Right lung (tissue), 5 donors: ENCODE data around the gene ABCC4. TPM values are rescaled to one million over a fixed set of nuclear protein-coding genes. Genes with fewer than 3 reads are reported as not detected.

Experiments
- DNase-seq, 2 donors: peaks; one replicate each; pipeline ENCODE4 v3.0.0-alpha.2; 2013
- polyA plus RNA-seq, 5 donors: library from polyadenylated mRNA; unstranded; fragments of 120-200 nt; gene quantifications; one replicate each; pipeline versions ENCODE4 v1.2.1 to v1.2.3, GENCODE V29; 2013; ENCODE audit warnings: inconsistent platforms in 1 of 5, low replicate concordance in 1 of 5; ENCODE audit not compliant: insufficient read length in 5 of 5, insufficient read depth in 1 of 5

The ABCC4 gene
- polyA plus RNA-seq, 5 donors = 26.3 to 53.0 (median 42.0) TPM

DNA sequence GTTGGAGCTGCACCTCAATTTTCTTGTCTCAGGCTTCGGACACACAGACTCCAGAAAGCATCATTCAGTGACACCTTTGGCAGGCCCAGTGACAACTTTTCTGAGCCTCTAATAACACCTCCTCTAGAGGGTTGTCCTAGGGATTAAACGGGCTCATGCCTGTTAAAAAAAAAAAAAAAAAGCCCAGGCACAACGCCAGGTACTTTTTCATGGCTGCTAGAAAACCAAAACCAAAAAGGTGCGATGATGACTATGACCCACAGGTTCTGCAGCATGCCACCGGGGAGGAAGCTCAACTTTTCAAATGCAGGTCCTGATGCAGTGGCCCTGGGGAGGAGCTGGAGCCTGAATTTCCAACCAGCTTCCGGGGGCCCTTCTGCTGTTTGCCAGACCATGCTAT lies 184.2 kb downstream of the ABCC4 start:
- DNase-seq = no peak

- peak in 1 of 2 donors; percentile 15 for DNase-seq
These were observed 185.7 kb downstream of the ABCC4 start for GRCh38 chr13:95115525-95115924.

DNA sequence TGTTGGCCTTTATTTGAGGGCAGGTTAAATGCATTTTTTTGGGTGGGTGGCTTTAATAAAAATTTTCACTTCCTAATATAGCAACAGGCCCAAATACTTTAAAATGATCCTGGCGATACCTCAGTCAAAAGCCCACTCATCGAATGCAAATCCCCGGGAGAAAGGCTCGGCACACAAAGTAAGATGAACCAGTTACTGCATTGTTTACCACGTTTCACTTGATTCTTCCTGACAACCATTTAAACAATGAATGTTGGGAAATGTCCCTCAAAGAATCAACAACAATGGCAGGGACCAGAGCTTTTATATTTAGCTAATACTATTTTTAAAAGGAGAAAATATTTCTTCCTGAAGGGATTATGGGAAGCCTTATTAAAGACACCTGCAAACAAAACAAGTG lies 187.7 kb downstream of the ABCC4 start:
- DNase-seq = no peak

DNA sequence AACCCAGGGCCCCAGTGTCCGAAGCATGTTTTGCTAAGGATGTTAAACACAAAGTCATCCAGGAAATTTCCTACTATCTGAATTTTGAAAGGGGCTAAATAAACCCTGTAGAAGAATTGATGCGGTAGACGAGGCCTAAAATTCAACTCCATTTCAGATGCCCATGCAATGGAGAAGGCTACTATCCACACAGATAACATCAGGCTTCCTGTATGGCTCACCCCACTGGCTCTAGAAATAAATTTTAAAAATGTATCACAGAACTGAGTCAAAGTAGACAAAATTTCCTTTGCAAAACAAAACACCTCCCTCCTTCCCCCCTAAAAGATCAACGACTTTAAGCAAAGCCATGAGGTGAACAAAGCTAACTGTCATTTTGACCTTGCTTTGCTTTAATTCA lies 188.4 kb downstream of the ABCC4 start:
- DNase-seq = no peak

GRCh38 chr13:95111608-95112007 lies 189.6 kb downstream of the ABCC4 start:
- DNase-seq = no peak

DNA sequence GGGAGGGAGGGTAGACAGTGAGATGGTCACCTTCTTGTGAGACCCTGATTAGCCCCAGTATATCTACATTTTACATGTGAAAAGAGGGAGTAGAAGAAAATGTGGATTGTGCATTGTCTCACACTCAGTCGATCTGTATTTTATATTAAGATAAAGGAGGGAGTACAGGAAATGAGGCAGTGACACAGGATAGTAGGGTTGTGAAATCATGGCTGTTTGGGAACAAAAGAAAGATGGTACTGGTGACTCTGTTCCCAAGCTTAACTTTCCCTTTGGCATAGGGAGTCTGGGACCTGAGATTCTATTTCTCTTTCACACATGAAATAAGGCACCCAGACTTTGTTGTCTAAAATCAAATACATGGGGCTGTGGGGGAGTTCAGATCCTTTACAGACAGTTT lies 194.7 kb downstream of the ABCC4 start:
- DNase-seq = no peak

GRCh38 chr13:95100525-95101433 lies 200.5 kb downstream of the ABCC4 start:
- no peak for DNase-seq

DNA sequence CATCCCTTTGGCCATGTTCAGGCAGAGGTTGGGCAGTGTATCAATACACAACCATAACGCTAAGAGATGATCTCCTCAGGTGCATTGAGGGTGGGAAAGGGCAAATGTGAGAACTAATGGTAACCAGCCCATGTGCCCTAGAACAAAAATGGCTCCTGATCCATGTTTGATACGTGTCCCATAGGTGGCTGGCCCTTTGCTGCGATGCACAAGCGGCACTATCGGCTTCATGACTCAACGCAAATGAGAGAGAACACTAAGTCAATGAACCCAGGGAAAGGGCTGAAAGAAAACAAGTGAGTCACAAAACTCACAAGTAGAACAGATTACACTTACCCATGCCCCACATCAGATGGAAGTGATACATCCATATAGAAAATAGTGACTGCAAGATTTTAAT lies 201.7 kb downstream of the ABCC4 start:
- DNase-seq = no peak

- no peak for DNase-seq
These were observed 202.3 kb downstream of the ABCC4 start for GRCh38 chr13:95098916-95099315.

DNA sequence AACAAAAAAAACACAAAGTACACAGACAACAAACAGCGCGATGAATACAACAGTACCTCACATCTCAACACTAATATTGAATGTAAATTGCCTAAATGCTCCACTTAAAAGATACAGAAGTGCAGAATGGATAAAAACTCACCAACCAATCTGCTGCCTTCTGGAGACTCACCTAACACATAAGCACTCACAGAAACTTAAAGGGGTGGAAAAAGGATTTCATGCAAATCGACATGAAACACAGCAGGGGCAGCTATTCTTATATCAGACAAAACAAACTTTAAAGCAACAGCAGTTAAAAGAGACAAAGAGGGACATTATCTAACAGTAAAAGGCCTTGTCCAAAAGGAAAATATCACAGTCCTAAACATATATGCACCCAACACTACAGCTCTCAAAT lies 209.5 kb downstream of the ABCC4 start:
- DNase-seq = no peak

DNA sequence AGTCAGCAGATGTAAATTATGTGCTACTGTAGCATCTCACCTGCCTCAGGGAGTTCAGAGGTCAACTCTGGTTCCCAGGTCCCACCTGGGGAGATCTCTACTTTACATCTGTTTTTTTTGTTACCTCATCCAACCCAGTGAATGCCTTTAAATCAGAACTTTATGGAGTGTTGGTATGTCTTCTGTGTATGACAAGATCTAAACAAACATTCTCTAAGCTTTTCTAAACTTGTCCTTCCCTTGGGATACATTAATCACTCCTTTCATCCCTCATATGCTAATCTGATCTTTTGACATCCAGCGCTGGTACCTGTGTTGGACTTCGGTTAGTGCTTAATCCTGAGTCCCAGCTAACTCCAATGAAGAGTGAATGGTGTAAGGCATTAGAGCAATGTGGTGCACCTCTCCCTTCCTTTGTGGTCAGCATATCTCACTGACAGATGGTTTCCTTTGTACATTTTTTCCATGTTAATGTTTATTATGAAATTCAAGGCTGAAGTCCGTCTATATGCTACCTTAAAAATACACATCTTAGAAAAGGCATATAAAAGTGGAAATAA lies 213.4 kb downstream of the ABCC4 start:
- no peak for DNase-seq

DNA sequence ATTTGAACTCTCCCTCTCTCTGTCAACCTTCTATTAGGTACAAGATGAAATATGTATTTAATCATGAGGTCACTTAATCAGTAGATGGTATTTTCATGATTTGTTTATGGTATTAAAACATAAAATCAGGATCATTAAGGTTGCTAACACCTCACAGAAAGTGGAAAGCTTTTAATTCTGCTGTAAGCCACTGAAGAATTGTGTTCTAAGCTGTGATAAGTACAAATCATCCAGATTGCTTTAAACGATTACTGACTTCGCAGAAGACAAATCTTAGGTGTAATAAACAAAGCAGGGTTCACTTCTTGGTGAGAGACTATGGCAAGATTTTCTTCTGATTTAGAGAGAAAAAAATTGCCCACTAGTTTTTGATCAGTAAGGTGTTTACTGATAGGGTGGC lies 214.5 kb downstream of the ABCC4 start:
- DNase-seq = no peak

GRCh38 chr13:95083758-95084157 lies 217.5 kb downstream of the ABCC4 start:
- no peak for DNase-seq

- DNase-seq = no peak
These were observed 218.2 kb downstream of the ABCC4 start for GRCh38 chr13:95083066-95083465.

GRCh38 chr13:95075506-95075905 lies 225.7 kb downstream of the ABCC4 start:
- no peak for DNase-seq

DNA sequence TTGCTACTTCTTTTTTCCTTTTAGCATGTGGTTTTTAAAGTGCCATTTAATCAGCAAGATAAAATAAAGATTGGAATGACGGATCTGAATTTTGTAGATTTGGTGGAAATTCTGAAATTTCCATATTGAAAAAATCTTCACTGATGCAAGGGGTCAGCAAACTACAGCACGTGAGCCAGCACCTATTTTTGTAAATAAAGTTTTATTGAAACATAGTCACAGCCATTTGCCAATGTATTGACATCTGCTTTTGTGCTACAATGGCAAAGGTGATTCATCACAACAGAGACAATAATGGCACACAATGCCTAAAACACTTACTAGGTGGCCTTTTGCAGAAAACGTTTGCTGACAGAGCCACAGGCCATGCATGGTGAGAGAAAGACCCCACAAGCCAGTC lies 226.4 kb downstream of the ABCC4 start:
- no peak for DNase-seq

DNA sequence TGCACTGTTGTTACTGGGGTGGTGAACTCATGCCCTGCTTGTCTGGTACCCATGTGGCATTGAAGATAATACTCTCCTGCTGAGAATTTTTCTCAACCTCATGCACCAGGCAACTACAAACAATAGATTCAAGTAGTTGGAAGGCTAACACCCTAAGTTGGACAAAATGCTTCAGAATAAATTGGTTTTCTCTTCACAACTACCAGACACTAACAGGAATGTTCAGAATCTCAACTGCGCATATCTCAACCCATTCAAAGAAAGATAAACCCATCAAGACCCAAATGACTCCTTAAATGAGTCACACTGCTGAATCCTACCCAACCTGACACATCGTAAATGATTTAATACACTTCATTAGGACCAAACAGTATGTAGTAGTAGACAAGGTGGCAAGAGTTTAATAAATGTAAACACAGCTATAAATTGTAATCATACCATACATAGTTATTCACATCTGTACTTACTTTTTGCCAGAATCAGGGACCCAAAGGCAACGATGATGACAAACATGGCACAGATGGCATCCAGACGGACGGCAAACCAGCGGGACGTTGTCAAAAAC lies 227.4 kb downstream of the ABCC4 start:
- DNase-seq = no peak

DNA sequence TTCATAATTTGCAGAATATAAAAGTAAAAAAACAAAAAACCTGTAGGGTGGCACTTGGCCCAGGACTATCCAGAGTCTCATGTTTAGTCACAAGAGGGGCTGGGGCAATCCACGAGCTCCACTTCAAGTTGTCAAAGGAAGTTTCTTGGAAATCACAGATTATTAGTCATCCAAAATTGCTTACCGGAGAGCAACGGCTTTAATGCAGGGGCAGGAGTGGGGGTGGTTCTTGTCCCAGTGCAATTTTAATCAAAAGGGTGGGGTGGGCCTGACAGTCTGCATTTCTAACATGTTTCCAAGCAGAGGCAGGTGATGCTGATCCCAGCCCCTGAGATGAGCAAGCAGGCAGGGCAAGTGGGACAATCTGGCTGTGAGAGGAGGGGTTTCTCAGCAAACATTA lies 233.9 kb downstream of the ABCC4 start:
- DNase-seq = no peak

DNA sequence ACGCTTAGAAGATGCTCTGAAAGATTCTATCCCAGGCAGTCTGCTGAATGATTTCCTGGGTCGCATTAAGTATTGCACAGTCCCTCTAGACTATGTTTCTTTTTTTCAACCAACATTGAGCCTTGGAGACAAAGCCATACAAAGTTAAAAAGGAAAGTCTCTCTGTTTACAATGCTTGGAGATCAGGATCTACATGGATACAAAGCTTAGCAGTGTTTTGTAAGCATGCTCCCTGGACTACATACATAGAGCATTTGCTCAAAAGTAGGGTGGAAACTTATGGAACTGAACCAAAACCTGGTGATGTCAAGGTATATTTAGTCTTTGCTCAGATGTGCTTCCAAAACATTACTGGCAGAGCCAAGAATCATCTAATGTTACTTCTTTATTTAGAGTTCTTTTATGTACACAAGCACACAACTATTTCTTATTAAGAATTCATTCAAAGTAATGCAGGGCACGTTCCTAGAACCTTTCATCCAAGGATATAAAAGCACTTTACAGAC lies 241.2 kb downstream of the ABCC4 start:
- DNase-seq = no peak

GRCh38 chr13:95059306-95059705 lies 241.9 kb downstream of the ABCC4 start:
- no peak for DNase-seq

- no peak for DNase-seq
These were observed 242.6 kb downstream of the ABCC4 start for GRCh38 chr13:95058680-95059079.

DNA sequence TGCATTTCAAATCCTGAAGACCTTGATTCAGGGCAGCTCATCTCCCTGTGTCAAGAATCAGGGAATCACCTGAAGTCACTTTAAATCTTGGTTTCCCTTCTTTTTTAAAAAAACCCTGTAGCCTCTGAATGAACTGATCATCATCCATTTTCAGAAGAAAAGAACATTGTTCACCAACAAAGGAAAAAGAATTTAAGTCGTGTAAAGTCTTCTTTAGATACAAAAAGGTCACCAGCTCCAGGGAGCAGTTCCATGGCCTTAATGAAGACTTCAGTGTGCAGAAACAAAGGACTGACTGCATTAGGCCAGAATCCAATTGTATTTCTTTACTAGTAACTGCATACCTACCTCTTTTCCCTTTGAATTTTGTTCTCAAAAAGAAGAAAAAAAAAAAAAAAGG lies 245.0 kb downstream of the ABCC4 start:
- DNase-seq = no peak
